ENCODE measurements around the gene KDM4B. TPM values are rescaled to one million over a fixed set of nuclear protein-coding genes. Genes with fewer than 3 reads are reported as not detected.

The KDM4B gene
- total RNA-seq, 4 donors from 2014 or later, result 14.0 to 39.9 (median 19.5) TPM

DNA sequence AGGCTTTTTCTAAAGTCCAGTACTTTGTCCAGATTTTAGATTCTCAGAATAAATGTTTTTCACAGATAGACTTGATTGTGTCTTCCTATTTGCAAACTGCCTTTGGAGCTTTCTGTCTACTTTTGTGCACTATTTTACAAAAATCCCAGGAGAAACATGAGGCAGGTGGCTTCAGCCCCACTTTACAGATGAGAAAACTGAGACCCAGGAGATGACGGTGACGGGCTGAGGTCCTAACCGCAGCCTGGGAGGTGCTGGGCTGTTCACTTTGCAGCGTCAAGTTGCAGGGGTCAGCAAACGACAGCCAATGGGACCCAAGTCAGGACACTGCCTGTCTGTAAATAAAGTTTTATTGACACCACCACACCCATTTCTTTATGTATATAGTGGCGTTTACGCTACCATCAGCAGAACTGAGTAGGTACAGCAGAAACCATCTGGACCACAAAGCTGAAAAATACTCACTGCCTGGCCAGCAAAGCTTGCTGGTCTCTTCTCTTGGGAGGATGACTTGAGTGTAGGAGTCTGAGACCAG is 6.8 kb upstream of the KDM4B start:
- DNase-seq, result no peak
- Histone ChIP-seq H3K9me3 (no peaks in the 10 kb centered on the region), H3K36me3 (no peaks in the 10 kb centered on the region), H3K27ac (no peak overlapping the region), H3K4me3 (no peak overlapping the region), H3K4me1 (no peaks in the 10 kb centered on the region), H3K27me3 (no peaks in the 10 kb centered on the region)
- intact Hi-C loops (cut with DNase I), result no loop called here
- 86 to 91% methylated on average over 2 to 7 of the region's 7 CpGs for WGBS, 2 donors
- no peak for TF ChIP-seq POLR2A (IDR thresholded peaks at IDR 0.05)
- TF ChIP-seq, protein P1, sequence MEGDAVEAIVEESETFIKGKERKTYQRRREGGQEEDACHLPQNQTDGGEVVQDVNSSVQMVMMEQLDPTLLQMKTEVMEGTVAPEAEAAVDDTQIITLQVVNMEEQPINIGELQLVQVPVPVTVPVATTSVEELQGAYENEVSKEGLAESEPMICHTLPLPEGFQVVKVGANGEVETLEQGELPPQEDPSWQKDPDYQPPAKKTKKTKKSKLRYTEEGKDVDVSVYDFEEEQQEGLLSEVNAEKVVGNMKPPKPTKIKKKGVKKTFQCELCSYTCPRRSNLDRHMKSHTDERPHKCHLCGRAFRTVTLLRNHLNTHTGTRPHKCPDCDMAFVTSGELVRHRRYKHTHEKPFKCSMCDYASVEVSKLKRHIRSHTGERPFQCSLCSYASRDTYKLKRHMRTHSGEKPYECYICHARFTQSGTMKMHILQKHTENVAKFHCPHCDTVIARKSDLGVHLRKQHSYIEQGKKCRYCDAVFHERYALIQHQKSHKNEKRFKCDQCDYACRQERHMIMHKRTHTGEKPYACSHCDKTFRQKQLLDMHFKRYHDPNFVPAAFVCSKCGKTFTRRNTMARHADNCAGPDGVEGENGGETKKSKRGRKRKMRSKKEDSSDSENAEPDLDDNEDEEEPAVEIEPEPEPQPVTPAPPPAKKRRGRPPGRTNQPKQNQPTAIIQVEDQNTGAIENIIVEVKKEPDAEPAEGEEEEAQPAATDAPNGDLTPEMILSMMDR (IDR thresholded peaks at IDR 0.05), result no peak

DNA sequence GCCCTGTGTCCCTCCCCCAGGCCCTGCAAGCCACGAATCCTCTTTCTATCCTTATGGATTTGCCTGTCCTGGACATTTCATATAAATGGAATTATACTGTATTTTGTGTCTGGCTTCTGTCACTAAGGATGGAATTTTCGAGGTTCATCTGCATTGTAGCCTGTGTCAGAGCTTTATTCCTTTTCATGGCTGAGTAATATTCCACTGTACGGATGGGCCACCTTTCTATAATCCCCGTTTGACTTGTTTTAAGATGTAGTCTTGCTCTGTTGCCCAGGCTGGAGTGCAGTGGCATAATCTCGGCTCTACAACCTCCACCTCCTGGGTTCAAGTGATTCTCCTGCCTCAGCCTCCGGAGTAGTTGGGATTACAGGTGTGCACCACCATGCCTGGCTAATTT is 3.9 kb upstream of the KDM4B start:
- intact Hi-C loops (cut with DNase I), result no loop called here

DNA sequence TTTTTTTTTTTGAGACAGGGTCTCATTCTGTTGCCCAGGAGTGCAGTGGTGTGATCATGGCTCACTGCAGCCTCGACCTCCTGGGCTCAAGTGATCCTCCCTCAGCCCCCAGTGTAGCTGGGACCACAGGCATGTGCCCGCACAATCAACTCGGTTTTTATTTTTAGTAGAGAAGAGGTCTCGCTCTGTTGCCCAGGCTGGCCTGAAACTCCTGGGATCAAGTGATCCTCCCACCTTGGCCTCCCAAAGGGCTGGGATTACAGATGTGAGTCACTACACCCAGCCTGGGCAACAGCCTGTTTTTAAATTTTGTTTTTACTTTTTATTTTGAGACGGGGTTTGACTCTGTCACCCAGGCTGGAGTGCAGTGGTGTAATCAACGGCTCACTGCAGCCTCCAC is 2.3 kb upstream of the KDM4B start:
- peaks cover 16 to 30% (median 26%) of the 10 kb centered on the region in 3 donors for H3K4me1 ChIP-seq
- H3K9me3 ChIP-seq, result no peaks in the 10 kb centered on the region
- H3K4me3 ChIP-seq, result no peak overlapping the region
- 70 to 79% methylated on average over 6 of the region's 6 CpGs for WGBS, 2 donors
- H3K27me3 ChIP-seq, result no peaks in the 10 kb centered on the region
- intact Hi-C loops (cut with DNase I), result no loop called here
- H3K27ac ChIP-seq, result no peak overlapping the region
- H3K36me3 ChIP-seq, result no peaks in the 10 kb centered on the region
- DNase-seq, result no peak
- TF ChIP-seq, protein P1 (IDR thresholded peaks at IDR 0.05), result no peak
- no peak for TF ChIP-seq POLR2A (IDR thresholded peaks at IDR 0.05)

More for the DNA sequence above, 3.9 kb upstream of the KDM4B start:
- no peak for DNase-seq
- TF ChIP-seq POLR2A (IDR thresholded peaks at IDR 0.05), result no peak
- 93 to 95% methylated on average over 6 of the region's 6 CpGs for WGBS, 2 donors
- no peaks in the 10 kb centered on the region for H3K9me3 ChIP-seq
- H3K36me3 ChIP-seq, result no peaks in the 10 kb centered on the region
- H3K4me3 ChIP-seq, result no peak overlapping the region
- H3K27me3 ChIP-seq, result no peaks in the 10 kb centered on the region
- peaks cover 3 to 15% (median 13%) of the 10 kb centered on the region in 3 donors for H3K4me1 ChIP-seq
- H3K27ac ChIP-seq, result no peak overlapping the region

DNA sequence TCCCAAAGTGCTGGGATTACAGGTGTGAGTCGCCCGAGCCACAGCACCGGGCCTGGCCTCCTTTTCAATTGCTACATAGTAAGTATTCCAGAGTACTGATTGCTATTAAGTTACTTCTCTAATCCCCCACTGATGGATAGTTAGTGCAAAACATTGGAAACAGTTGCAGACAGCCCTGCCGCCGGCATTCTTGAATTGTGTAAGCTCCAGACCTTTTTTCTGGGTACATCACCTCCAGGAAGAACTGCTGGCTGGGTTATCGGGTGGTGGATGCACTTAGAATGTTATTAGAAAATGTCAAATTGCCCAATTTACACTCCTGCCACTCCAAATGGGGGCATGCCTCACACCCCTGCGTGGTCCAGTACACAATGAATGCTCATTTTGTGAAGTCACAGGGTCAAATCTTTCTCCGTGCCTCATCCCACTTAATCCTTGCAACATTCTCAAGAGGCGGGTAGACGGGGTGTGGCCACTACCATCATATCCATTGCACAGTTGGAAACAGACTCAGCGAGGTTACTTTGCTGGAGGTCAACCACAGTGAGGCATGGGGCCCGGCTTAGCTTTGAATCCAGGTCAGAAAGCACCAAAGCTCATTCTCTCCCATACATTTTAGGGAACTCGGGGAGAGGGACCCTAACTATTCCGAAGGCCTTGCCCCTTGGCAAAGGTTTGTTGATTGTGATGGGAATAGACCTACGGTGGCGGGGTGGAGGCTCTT is 1.0 kb upstream of the KDM4B start:
- peak overlapping the region; percentile 67 to 90 (median 74) for H3K27ac ChIP-seq
- H3K4me1 ChIP-seq, result peaks cover 29 to 43% (median 39%) of the 10 kb centered on the region in 3 donors
- H3K9me3 ChIP-seq, result no peaks in the 10 kb centered on the region
- H3K36me3 ChIP-seq, result no peaks in the 10 kb centered on the region
- intact Hi-C loops (cut with DNase I), result no loop called here
- TF ChIP-seq, protein P1 (IDR thresholded peaks at IDR 0.05), result no peak
- TF ChIP-seq POLR2A (IDR thresholded peaks at IDR 0.05), result no peak
- peak overlapping the region in 3 of 4 donors; percentile 20 to 76 (median 30) for H3K4me3 ChIP-seq
- DNase-seq, result no peak
- 49 to 70% methylated on average over 9 to 15 of the region's 16 CpGs for WGBS, 2 donors
- H3K27me3 ChIP-seq, result no peaks in the 10 kb centered on the region

DNA sequence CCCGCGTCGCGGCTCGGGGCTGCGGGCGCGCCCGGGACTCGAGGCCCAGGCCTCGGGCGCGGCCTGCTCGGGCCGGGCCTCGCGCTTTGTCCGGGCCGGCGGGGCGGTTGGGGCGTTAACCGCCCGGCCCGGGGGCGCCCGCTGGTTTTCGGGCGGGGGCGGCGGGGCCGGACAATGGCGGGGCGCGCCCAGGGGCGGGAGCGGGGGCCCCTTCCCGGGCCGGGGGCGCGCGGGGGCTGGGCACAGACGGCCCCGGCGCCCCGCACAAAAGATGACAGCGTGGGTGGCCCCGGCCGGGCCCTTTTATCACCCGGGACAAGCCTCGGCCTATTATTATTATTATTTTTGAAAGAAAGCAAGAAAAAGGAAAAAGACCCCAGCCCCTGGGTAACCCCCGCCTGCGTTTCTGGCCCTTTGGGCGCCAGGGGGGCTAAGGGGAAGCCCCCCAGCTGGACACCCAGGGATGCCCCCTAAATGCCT is 419 bp downstream of the KDM4B start:
- Histone ChIP-seq H3K4me1 (peaks cover 36 to 58% (median 43%) of the 10 kb centered on the region in 3 donors), H3K9me3 (no peaks in the 10 kb centered on the region), H3K36me3 (no peaks in the 10 kb centered on the region), H3K27ac (peak overlapping the region; percentile 85 to 92 (median 91)), H3K27me3 (no peaks in the 10 kb centered on the region), H3K4me3 (peak overlapping the region; percentile 51 to 76 (median 72))
- no peak for TF ChIP-seq POLR2A (IDR thresholded peaks at IDR 0.05)
- TF ChIP-seq, protein P1 (IDR thresholded peaks at IDR 0.05), result no peak
- intact Hi-C loops (cut with DNase I), result no loop called here
- WGBS, 2 donors, result 0% methylated on average over 3 of the region's 54 CpGs; no CpG with 5 or more reads in 1 of the 2 donors
- no peak for DNase-seq
